ENCODE measurements around the gene MERTK.
A peak's percentile ranks its signal among the peaks of the same experiment; 100 is the strongest.

The MERTK gene

DNA sequence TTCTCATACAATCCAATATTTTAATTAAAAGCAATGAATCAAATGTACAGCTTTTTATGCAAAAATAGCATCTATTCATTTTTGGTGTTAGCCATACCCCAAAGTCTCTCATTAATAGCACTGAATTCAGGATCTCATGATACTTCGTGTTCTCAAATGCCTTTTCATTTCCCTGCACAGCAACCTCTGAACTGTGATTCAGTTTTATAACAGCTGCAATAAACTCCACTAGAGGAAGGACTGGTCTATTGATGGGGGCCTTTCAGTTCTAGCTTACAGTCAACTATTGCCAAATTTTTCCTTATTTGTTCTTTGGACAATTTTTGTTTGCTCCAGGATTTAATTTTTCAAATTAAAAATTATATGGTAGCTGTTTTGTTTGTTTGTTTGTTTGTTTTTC, 151.9 kb downstream of the MERTK start:
- no peak for TF ChIP-seq Cebpa-rat (IDR thresholded peaks at IDR 0.05)
- Histone ChIP-seq H4K20me1 (no peaks in the 10 kb centered on the region), H3K4me2 (no peak overlapping the region), H3K36me3 (no peaks in the 10 kb centered on the region), H3K9ac (no peak overlapping the region), H3K27ac (no peak overlapping the region), H3K9me3 (0 out of 2 replicates have a peak, but pooled peaks cover 5% of the 10 kb centered on the region), H3K4me1 (peaks cover 9% of the 10 kb centered on the region), H3K27me3 (no peaks in the 10 kb centered on the region), H3K4me3 (no peak overlapping the region)

GRCh38 chr2:112053917-112054846, 155.8 kb downstream of the MERTK start:
- H3K9ac ChIP-seq = peak overlapping the region; percentile 69; the same call in 1 of the 2 replicates
- no peaks in the 10 kb centered on the region for H3K9me3 ChIP-seq
- H3K27me3 ChIP-seq = no peaks in the 10 kb centered on the region
- H3K27ac ChIP-seq = 0 out of 2 replicates have a peak overlapping the region, but pooled peaks have one; percentile 39
- peaks cover 2% of the 10 kb centered on the region; the same call in 1 of the 2 replicates for H3K36me3 ChIP-seq
- peak overlapping the region; percentile 72 for H3K4me3 ChIP-seq
- TF ChIP-seq Cebpa-rat (IDR thresholded peaks at IDR 0.05) = no peak
- H4K20me1 ChIP-seq = peaks cover 7% of the 10 kb centered on the region; the same call in 1 of the 2 replicates
- peaks cover 28% of the 10 kb centered on the region for H3K4me1 ChIP-seq
- peak overlapping the region; percentile 91 for H3K4me2 ChIP-seq

- H3K36me3 ChIP-seq = peaks cover 11% of the 10 kb centered on the region
- no peaks in the 10 kb centered on the region for H3K9me3 ChIP-seq
- H3K27ac ChIP-seq = peak within 1 kb of the TSS; percentile 86
- peak within 1 kb of the TSS; percentile 91 for H3K4me2 ChIP-seq
- peaks cover 7% of the 10 kb centered on the region; the same call in 1 of the 2 replicates for H4K20me1 ChIP-seq
- TF ChIP-seq Cebpa-rat (IDR thresholded peaks at IDR 0.05) = no peak
- H3K4me3 ChIP-seq = peak within 1 kb of the TSS; percentile 82
- H3K4me1 ChIP-seq = peaks cover 28% of the 10 kb centered on the region
- no peaks in the 10 kb centered on the region for H3K27me3 ChIP-seq
- H3K9ac ChIP-seq = peak within 1 kb of the TSS; percentile 85
These were observed 156.7 kb downstream of the MERTK start, which contains the start of gene TMEM87B for GRCh38 chr2:112054847-112055729. Gene TMEM87B (plus strand): TSS chr2:112055269. CDS start chr2:112055592, 323 bp downstream.

- Histone ChIP-seq H3K9ac (peak overlapping the region; percentile 85), H4K20me1 (peaks cover 7% of the 10 kb centered on the region; the same call in 1 of the 2 replicates), H3K27me3 (no peaks in the 10 kb centered on the region)
These were observed 157.6 kb downstream of the MERTK start for GRCh38 chr2:112055730-112056625.

GRCh38 chr2:112056626-112056987, 158.2 kb downstream of the MERTK start:
- TF ChIP-seq Cebpa-rat (IDR thresholded peaks at IDR 0.05) = no peak
- H3K27ac ChIP-seq = no peak overlapping the region
- H3K4me3 ChIP-seq = peak overlapping the region; percentile 82
- H4K20me1 ChIP-seq = peaks cover 7% of the 10 kb centered on the region; the same call in 1 of the 2 replicates
- peaks cover 28% of the 10 kb centered on the region for H3K4me1 ChIP-seq
- peaks cover 24% of the 10 kb centered on the region for H3K36me3 ChIP-seq
- H3K9ac ChIP-seq = peak overlapping the region; percentile 85
- no peaks in the 10 kb centered on the region for H3K27me3 ChIP-seq
- H3K9me3 ChIP-seq = no peaks in the 10 kb centered on the region
- H3K4me2 ChIP-seq = peak overlapping the region; percentile 86

More at GRCh38 chr2:112055730-112056625, 157.6 kb downstream of the MERTK start:
- H3K27ac ChIP-seq = peak overlapping the region; percentile 86
- peak overlapping the region; percentile 86 for H3K4me2 ChIP-seq
- H3K4me3 ChIP-seq = peak overlapping the region; percentile 82
- TF ChIP-seq Cebpa-rat (IDR thresholded peaks at IDR 0.05) = no peak
- peaks cover 28% of the 10 kb centered on the region for H3K4me1 ChIP-seq
- H3K9me3 ChIP-seq = no peaks in the 10 kb centered on the region
- peaks cover 17% of the 10 kb centered on the region for H3K36me3 ChIP-seq

- Histone ChIP-seq H3K27ac (no peak overlapping the region), H3K4me2 (no peak overlapping the region)
These were observed 161.3 kb downstream of the MERTK start for GRCh38 chr2:112059671-112060070.

DNA sequence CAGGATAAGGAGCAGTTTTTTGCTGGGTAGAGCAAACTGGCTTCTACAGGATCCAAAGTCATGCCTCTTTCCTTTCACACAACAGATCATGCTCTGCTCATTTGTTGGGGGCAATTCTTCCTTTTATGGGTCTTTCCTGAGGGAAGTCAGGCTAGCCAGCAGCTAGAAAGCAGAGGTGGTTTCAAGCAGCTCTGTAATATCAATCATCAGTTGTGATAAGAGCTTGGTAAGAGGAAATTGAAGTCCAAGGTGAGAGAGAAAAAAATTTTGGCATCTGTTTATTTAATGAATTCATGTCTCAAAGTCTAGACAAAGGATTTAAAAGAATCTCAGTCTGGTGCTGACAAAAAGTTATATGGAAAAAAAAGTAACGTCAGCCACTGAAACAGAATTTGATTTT, 162.9 kb downstream of the MERTK start:
- Histone ChIP-seq H3K9ac (no peak overlapping the region), H3K4me1 (peaks cover 18% of the 10 kb centered on the region), H3K9me3 (no peaks in the 10 kb centered on the region), H3K27ac (no peak overlapping the region), H3K4me3 (no peak overlapping the region), H4K20me1 (peaks cover 7% of the 10 kb centered on the region; the same call in 1 of the 2 replicates), H3K27me3 (no peaks in the 10 kb centered on the region), H3K4me2 (no peak overlapping the region), H3K36me3 (peaks cover 71% of the 10 kb centered on the region)
- no peak for TF ChIP-seq Cebpa-rat (IDR thresholded peaks at IDR 0.05)

More at GRCh38 chr2:112059671-112060070, 161.3 kb downstream of the MERTK start:
- Histone ChIP-seq H3K9ac (no peak overlapping the region), H3K4me1 (peaks cover 19% of the 10 kb centered on the region), H3K4me3 (no peak overlapping the region), H3K9me3 (no peaks in the 10 kb centered on the region), H4K20me1 (peaks cover 7% of the 10 kb centered on the region; the same call in 1 of the 2 replicates), H3K36me3 (peaks cover 54% of the 10 kb centered on the region), H3K27me3 (no peaks in the 10 kb centered on the region)
- TF ChIP-seq Cebpa-rat (IDR thresholded peaks at IDR 0.05) = no peak

GRCh38 chr2:112061840-112062239, 163.4 kb downstream of the MERTK start:
- no peak for TF ChIP-seq Cebpa-rat (IDR thresholded peaks at IDR 0.05)
- Histone ChIP-seq H3K9me3 (no peaks in the 10 kb centered on the region), H3K9ac (no peak overlapping the region), H3K4me2 (no peak overlapping the region), H3K27ac (no peak overlapping the region), H3K4me3 (no peak overlapping the region), H3K27me3 (no peaks in the 10 kb centered on the region), H4K20me1 (peaks cover 6% of the 10 kb centered on the region; the same call in 1 of the 2 replicates), H3K4me1 (peaks cover 12% of the 10 kb centered on the region), H3K36me3 (peaks cover 72% of the 10 kb centered on the region)

All from BLaER1 (cell line).